GM23248 (cell line): ENCODE measurements around the gene MRPL28. TPM values are rescaled to one million over a fixed set of nuclear protein-coding genes. Genes with fewer than 3 reads are reported as not detected.
"Not testable (repeated sequence)": the region's sequence is repeated elsewhere in the genome, so short reads cannot be mapped to it uniquely, and the experiment has no call there.

Source experiments
- DNase-seq: peaks from one replicate; pipeline ENCODE4 v3.0.0-alpha.2; 2015
- H2AFZ ChIP-seq: fragments of 200-600 bp; sonication (generic); 2 replicates; pipeline ENCODE4 v1.6.1; 2016; ENCODE audit warnings: antibody characterized with exemption
- H3F3A ChIP-seq: fragments of 200-600 bp; sonication (generic); 2 replicates; pipeline ENCODE4 v1.6.1; 2016; ENCODE audit warnings: mild to moderate bottlenecking, antibody characterized with exemption, mixed run types; ENCODE audit not compliant: insufficient read depth
- H3K27ac ChIP-seq: fragments of 200-600 bp; sonication (generic); 2 replicates; pipeline ENCODE4 v1.5.1; 2016; ENCODE audit warnings: mild to moderate bottlenecking
- H3K27me3 ChIP-seq: fragments of 200-600 bp; sonication (generic); replicated peaks from 2 replicates; pipeline ENCODE4 v1.6.1; 2016; ENCODE audit warnings: mild to moderate bottlenecking; ENCODE audit not compliant: insufficient read depth
- H3K36me3 ChIP-seq: fragments of 200-600 bp; sonication (generic); 2 replicates; pipeline ENCODE4 v1.6.1; 2016; ENCODE audit warnings: low read depth, mild to moderate bottlenecking
- H3K4me1 ChIP-seq: fragments of 200-600 bp; sonication (generic); 2 replicates; pipeline ENCODE4 v1.6.1; 2016; ENCODE audit warnings: mild to moderate bottlenecking; ENCODE audit not compliant: insufficient read depth
- H3K4me2 ChIP-seq: fragments of 200-600 bp; sonication (generic); one replicate; pipeline ENCODE4 v1.6.1; 2016; ENCODE audit warnings: mild to moderate bottlenecking; ENCODE audit not compliant: unreplicated experiment
- H3K4me3 ChIP-seq: fragments of 200-600 bp; sonication (generic); 2 replicates; pipeline ENCODE4 v1.5.1; 2016; ENCODE audit warnings: mild to moderate bottlenecking
- H3K79me2 ChIP-seq: fragments of 200-600 bp; sonication (generic); 2 replicates; pipeline ENCODE4 v1.6.1; 2016; ENCODE audit warnings: mild to moderate bottlenecking; ENCODE audit not compliant: insufficient read depth
- H3K9ac ChIP-seq: fragments of 200-600 bp; sonication (generic); 2 replicates; pipeline ENCODE4 v1.6.1; 2016; ENCODE audit warnings: mild to moderate bottlenecking
- H3K9me2 ChIP-seq: fragments of 200-600 bp; sonication (generic); 2 replicates; pipeline ENCODE4 v1.6.1; 2016; ENCODE audit warnings: mixed run types, mild to moderate bottlenecking, moderate library complexity; ENCODE audit not compliant: insufficient read depth
- H3K9me3 ChIP-seq: fragments of 200-600 bp; sonication (generic); one replicate; pipeline ENCODE4 v1.6.1; 2017; ENCODE audit warnings: low read depth
- H4K20me1 ChIP-seq: fragments of 200-600 bp; sonication (generic); 2 replicates; pipeline ENCODE4 v1.6.0; 2016; ENCODE audit not compliant: insufficient read depth
- EZH2 ChIP-seq: fragments of 200-600 bp; sonication (generic); IDR thresholded peaks from 2 replicates; pipeline ENCODE4 v1.6.1; 2018; ENCODE audit warnings: antibody characterized with exemption, mild to moderate bottlenecking; ENCODE audit not compliant: insufficient read depth, poor library complexity, severe bottlenecking
- EZH2phosphoT487 ChIP-seq: fragments of 200-600 bp; sonication (generic); IDR thresholded peaks from 2 replicates; pipeline ENCODE4 v1.6.1; 2018; ENCODE audit warnings: antibody characterized with exemption, moderate library complexity, mild to moderate bottlenecking, low read depth; ENCODE audit not compliant: insufficient read depth
- WGBS, 2 experiments: methylation state at CpG; one replicate each; pipeline ENCODE4 v1.1.6; 2015 to 2017; ENCODE audit warnings: low lambda C conversion rate in 2 of 2, low coverage in 1 of 2; ENCODE audit errors: missing lambda C conversion rate in 2 of 2; 5-methylcytosine and 5-hydroxymethylcytosine counted together
- in situ Hi-C: fragments of 300-500 bp; cut with MboI; formaldehyde crosslinking; loops from 2 replicates; pipeline ENCODE4 v1.15.0; 2020
- polyA plus RNA-seq: library from polyadenylated mRNA; unstranded; fragments of >200 nt; fragmentation: Nextera tagmentation; extraction: Ambion mirVana; gene quantifications from 2 replicates; pipeline ENCODE4 v1.2.1, GENCODE V29; 2016
- total RNA-seq: library from RNA; depleted of rRNA; stranded (reverse); fragments of >200 nt; shearing (Covaris generic); gene quantifications from 2 replicates; pipeline ENCODE4 v1.2.3, GENCODE V29; 2014

MRPL28 gene
- total and polyA plus RNA-seq, 2 experiments from 2014 or later = 103 to 108 TPM

- H3K79me2 ChIP-seq = peaks cover 40% of the 10 kb centered on the region
- no peak within 1 kb of the TSS for H3K27ac ChIP-seq
- TF ChIP-seq EZH2phosphoT487 (no peak), EZH2 (no peak)
- peaks cover 8% of the 10 kb centered on the region for H3K4me1 ChIP-seq
- H3K9ac ChIP-seq = peak within 1 kb of the TSS; percentile 81
- no peaks in the 10 kb centered on the region for H3K9me2 ChIP-seq
- 0 to 4% methylated on average over 4 to 85 of the region's 113 CpGs for WGBS, 2 experiments
- in situ Hi-C loops = no loop called here
- H3K4me3 ChIP-seq = peak within 1 kb of the TSS; percentile 86
- peak within 1 kb of the TSS; percentile 55 for H2AFZ ChIP-seq
- no peaks in the 10 kb centered on the region for H3K36me3 ChIP-seq
- H3K4me2 ChIP-seq = peak within 1 kb of the TSS; percentile 90
- DNase-seq = peak; percentile 94
- no peaks in the 10 kb centered on the region for H3K27me3 ChIP-seq
- no peaks in the 10 kb centered on the region for H3K9me3 ChIP-seq
- H3F3A ChIP-seq = no peaks in the 10 kb centered on the region
- peaks cover 2% of the 10 kb centered on the region; the same call in 1 of the 2 replicates for H4K20me1 ChIP-seq
These were observed 17.6 kb downstream of the MRPL28 start, which contains the start of gene AXIN1 for GRCh38 chr16:352547-353403. Gene AXIN1, minus strand, starts transcription at chr16:352723. Its CDS starts 5,698 bp downstream, at chr16:347025.

DNA sequence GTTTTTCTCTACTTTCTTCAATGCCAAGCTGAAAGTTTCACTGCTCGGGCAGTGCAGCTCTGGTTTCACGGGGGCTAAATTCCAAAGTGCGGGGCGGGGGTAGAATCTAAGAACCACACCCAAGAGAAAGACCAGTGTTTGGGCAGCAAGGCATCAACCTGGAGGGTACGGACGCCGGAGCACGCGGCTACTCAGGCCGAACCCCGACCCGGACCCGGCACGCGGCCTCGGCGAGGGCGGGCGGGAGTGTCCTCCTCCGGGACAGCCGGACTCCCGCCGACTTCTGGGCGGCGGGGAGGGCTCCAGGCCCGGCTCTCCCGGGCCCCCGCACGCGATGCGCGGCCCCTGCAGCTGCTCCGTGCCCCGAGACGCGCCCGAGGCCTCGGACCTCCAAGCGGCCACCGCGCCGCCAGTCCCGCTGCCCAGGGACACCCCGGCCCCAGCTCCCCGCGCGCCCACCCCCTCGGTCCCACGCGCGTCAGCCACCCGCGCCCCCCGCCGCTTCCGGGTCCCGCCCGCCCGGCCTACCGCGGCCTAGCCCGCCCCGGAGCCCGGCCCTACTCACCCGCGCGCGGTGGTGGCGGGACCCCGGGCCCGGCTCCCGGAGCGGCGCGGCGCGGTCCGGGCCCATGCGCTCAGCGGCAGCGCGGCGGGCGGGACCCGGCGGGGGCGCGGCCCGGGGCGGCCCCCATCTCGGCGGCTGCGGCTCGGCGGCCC is 18.4 kb downstream of the MRPL28 start:
- Histone ChIP-seq H4K20me1 (peaks cover 2% of the 10 kb centered on the region; the same call in 1 of the 2 replicates), H3K9me3 (no peaks in the 10 kb centered on the region), H3K27me3 (no peaks in the 10 kb centered on the region), H3K9ac (peak overlapping the region; percentile 81), H3K4me3 (peak overlapping the region; percentile 86), H3K27ac (no peak overlapping the region), H3K36me3 (no peaks in the 10 kb centered on the region), H2AFZ (peak overlapping the region; percentile 55), H3K79me2 (peaks cover 48% of the 10 kb centered on the region), H3K9me2 (no peaks in the 10 kb centered on the region), H3K4me2 (peak overlapping the region; percentile 90), H3F3A (no peaks in the 10 kb centered on the region), H3K4me1 (peaks cover 8% of the 10 kb centered on the region)
- TF ChIP-seq EZH2 = no peak
- no peak for TF ChIP-seq EZH2phosphoT487
- WGBS, 2 experiments = 1 to 2% methylated on average over 25 to 45 of the region's 95 CpGs
- in situ Hi-C loops = no loop called here
- DNase-seq = peak; percentile 61

DNA sequence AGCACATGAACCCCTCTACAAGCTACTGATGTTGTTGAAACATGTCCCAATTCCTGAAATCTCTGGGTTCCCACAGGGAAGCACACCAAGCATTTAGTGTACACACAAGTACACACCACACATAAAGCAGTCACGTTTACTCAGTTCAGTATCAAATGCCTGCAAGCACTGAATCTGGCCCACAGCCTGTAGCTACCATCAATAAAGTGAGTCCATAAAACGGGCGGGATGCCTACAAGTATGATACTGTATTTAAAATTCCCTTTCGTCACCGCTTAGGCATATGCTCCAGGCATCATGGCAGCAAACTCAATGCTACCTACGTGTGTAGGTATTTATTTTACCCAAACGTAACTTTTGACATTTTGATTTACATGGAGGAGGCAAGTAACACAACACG is 20.1 kb downstream of the MRPL28 start:
- no peaks in the 10 kb centered on the region for H3F3A ChIP-seq
- in situ Hi-C loops = no loop called here
- no peak overlapping the region for H3K27ac ChIP-seq
- no peaks in the 10 kb centered on the region for H3K27me3 ChIP-seq
- H3K79me2 ChIP-seq = peaks cover 66% of the 10 kb centered on the region
- 78 to 80% methylated on average over 8 of the region's 8 CpGs for WGBS, 2 experiments
- no peak for DNase-seq
- no peak for TF ChIP-seq EZH2phosphoT487
- no peak for TF ChIP-seq EZH2
- no peak overlapping the region for H3K4me3 ChIP-seq
- peaks cover 2% of the 10 kb centered on the region; the same call in 1 of the 2 replicates for H4K20me1 ChIP-seq
- no peak overlapping the region for H3K9ac ChIP-seq
- H3K4me1 ChIP-seq = peaks cover 8% of the 10 kb centered on the region
- H2AFZ ChIP-seq = no peak overlapping the region
- no peaks in the 10 kb centered on the region for H3K9me3 ChIP-seq
- no peaks in the 10 kb centered on the region for H3K9me2 ChIP-seq
- no peak overlapping the region for H3K4me2 ChIP-seq
- no peaks in the 10 kb centered on the region; the same call in 1 of the 2 replicates for H3K36me3 ChIP-seq

DNA sequence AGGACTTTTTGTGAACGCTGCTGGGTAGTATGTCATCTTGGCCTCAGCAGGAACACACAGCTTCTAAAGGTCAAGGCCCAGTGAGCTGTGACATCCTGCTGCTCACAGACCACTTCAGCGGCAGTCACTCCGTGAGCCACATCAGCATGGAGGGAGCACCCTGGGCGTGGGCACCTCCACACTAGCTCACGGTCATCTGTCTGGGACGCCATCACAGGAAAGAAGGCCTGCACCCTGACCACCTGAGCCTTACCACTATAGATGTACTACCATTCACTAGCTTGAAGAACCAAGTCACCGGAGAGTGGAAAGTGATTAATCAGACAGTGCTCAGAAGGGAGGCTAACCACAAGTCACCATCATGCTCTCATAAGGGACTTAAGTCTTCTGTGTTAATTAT is 21.1 kb downstream of the MRPL28 start:
- TF ChIP-seq EZH2phosphoT487 = no peak
- no peak for TF ChIP-seq EZH2
- Histone ChIP-seq H3K36me3 (no peaks in the 10 kb centered on the region; the same call in none of the 2 replicates), H3K9me3 (no peaks in the 10 kb centered on the region), H3K27me3 (no peaks in the 10 kb centered on the region), H4K20me1 (peaks cover 2% of the 10 kb centered on the region; the same call in 1 of the 2 replicates), H3K79me2 (peaks cover 76% of the 10 kb centered on the region), H3F3A (no peaks in the 10 kb centered on the region), H3K9me2 (no peaks in the 10 kb centered on the region), H3K4me2 (no peak overlapping the region), H3K4me1 (peaks cover 8% of the 10 kb centered on the region), H3K9ac (no peak overlapping the region), H3K27ac (no peak overlapping the region), H3K4me3 (no peak overlapping the region), H2AFZ (no peak overlapping the region)
- DNase-seq = no peak
- WGBS, 2 experiments = 94 to 95% methylated on average over 7 of the region's 7 CpGs
- in situ Hi-C loops = no loop called here

DNA sequence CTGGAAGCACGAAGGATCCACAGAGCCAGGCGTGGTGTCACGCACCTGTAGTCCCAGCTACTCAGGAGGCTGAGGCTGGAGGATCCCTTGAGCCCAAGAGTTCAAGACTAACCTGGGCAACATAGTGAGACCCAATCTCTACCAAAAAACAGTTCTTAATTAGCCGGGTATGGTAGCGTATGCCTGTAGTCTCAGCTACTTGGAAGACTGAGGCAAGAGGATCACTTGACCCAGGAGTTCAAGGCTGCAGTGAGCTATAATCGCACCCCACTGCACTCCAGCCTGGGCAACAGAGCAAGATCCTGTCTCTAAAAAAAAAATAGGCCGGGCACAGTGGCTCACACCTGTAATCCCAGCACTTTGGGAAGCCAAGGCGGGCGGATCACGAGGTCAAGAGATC is 21.8 kb downstream of the MRPL28 start:
- H3K4me1 ChIP-seq, H3K36me3 ChIP-seq, H3K4me3 ChIP-seq, in situ Hi-C loops, H3K9me2 ChIP-seq, DNase-seq, H3K27me3 ChIP-seq, H3K27ac ChIP-seq, H3F3A ChIP-seq, H3K9ac ChIP-seq, H3K4me2 ChIP-seq, H4K20me1 ChIP-seq, H3K9me3 ChIP-seq, H2AFZ ChIP-seq: not testable (repeated sequence)
- H3K79me2 ChIP-seq = peaks cover 83% of the 10 kb centered on the region
- WGBS, 2 experiments = 90% methylated on average over 7 to 10 of the region's 10 CpGs
